GM18867 (cell line): Measurements from ENCODE around the gene MNDA.
A peak's percentile ranks its signal among the peaks of the same experiment; 100 is the strongest.

Experiments used
- ATAC-seq: cut with Tn5 transposase; IDR thresholded peaks from one replicate; pipeline ENCODE4 v1.9.1; 2021; ENCODE audit warnings: mild to moderate bottlenecking, moderate library complexity; ENCODE audit not compliant: unreplicated experiment

Gene MNDA

GRCh38 chr1:158830904-158831507 lies at the start of gene MNDA:
Gene MNDA, plus strand, starts transcription at chr1:158831351. Its CDS starts 10,803 bp downstream, at chr1:158842154.
- peak; percentile 94 for ATAC-seq

GRCh38 chr1:158793604-158794003 lies 37.5 kb upstream of the MNDA start:
- ATAC-seq, result peak; percentile 75

DNA sequence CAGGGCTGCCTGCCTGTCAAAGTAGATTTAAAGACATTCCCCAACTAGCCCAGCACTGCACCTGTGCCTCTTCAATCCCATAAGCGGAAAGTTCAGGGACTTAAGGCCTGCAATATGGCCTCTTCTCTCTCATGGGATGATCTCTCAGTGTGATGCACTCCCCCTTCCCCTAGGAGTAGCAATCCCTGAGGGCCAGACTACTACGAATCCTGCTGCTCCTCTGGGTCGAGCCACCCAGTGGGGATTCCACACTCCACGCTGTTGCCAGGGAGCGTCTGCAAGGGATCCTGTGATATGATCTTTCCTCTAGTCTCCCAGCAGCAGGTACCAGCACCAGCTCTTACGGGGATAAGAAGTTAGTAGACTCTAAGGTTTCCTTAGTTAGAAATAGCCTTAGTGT lies 36.9 kb upstream of the MNDA start:
- ATAC-seq, result no peak

DNA sequence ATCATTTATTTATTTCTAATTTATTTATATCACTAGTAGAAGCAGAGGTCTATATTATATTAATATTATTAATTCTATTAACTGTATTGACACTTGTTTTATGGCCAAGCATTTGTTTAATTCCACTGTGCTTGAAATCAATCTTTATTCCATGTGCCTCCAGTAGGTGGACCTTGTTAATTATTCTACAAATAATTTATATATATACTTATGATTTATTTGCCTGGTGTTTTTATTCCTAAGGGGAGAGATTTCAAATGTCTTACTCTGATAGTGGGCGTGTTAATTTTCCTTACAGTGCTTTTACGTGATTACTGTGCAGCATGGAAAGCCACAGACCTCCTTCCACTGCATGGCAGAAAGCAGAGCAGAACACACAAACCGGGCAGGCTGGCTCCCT lies 32.6 kb upstream of the MNDA start:
- no peak for ATAC-seq

- no peak for ATAC-seq
Measured at GRCh38 chr1:158799689-158800088, 31.5 kb upstream of the MNDA start.

DNA sequence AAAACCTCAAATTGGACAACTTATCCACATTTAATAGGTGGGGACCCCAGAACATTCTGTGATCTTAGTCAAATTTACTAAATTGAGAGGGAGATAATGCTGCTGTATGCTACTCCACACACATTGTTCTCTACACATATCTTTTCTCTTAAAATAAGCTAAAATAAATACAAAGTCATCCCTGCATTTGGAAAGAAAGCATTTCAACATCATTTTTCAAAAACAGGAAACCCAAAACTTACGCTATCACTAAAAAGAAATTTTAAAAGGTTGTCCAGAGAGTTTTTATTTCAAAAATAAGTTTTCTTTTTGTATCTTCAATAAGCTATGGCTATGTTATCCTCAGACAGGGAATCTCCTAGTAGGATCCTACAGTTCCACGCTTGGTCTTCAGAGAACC lies 30.6 kb upstream of the MNDA start:
- ATAC-seq, result no peak

DNA sequence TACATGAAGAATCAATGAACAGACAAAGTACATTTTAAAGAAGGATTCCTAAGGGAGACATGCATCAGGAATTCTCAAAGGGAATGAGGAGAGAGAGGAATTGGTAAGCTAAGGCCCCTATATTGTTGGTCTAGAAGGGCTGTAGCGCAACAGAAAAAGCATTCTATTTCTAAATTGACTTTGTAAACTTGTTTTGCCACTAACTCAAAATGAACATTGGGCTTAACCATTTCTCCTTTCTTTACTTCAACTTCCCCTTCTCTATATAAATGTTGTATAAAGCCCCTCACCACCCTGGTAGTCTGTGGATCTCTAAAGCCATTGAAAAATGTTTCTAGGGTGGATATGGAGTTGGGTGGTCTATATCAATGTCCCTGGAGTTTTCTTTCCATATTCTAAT lies 29.8 kb upstream of the MNDA start:
- ATAC-seq, result no peak

GRCh38 chr1:158803678-158804077 lies 27.5 kb upstream of the MNDA start:
- no peak for ATAC-seq

DNA sequence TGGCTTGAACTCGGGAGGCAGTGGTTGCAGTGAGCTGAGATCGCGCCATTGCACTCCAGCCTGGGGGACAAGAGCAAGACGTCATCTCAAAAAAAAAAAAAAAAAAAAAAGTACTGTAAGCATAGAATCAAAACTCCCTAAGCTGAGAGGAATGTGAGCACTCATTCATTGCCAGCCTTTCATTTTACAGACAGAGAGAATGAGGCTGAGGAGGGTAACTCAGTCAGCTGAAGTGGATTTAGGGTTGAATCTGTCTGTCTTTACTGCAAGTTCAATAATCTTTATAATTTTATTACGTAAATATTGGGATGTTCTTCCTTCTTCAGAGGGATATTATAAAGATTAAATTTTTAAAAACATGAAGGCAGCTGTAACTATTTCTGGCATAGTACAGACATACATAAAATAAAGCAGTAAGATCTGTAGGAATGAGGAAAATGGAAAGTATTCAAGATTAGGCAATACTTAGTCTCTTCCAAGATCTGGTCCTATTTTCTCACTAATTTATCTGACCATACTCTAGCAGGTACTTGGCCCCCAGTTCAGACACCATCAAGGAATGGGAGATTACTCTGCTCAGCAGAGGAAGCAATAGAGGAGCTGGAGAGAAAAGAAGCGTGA lies 24.1 kb upstream of the MNDA start:
- no peak for ATAC-seq

DNA sequence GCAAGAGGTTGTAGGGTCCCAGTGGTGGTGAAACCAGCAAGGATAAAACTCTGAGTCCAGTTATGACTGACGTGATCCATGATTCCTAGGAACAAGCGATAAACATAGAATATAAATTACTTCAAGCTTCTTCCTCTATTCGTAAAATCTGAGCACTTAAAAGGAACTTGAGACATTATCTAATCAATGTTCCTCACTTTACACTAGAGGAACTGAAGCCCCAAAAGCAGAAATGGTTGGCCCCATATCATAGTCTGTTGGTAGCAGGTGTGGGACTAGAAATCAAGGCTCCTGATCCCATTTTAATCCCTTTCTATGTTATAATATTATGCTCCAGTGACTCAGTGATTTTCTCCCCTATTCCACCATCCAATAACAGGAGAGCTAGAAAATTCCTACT lies 21.9 kb upstream of the MNDA start:
- no peak for ATAC-seq

DNA sequence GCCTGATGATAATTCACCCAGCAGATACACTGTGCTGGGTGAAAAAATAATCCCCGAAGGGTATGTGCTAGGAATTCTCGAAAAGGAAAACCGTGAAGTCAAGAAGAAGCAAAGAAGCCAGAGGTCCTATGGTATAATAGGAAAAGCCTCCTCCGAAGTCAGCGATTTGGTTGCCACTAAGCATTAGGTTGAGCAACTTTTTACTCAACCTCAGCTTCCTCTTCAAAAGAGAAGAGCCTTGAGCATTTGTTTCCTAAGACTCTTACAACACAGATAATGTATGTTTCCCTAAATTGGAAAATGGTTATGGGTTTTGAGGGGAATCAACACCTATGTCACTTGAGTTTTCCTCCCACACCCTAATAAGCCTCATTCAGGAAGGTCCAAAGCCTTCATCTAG lies 21.3 kb upstream of the MNDA start:
- ATAC-seq, result no peak

GRCh38 chr1:158810311-158810710 lies 20.8 kb upstream of the MNDA start:
- no peak for ATAC-seq

DNA sequence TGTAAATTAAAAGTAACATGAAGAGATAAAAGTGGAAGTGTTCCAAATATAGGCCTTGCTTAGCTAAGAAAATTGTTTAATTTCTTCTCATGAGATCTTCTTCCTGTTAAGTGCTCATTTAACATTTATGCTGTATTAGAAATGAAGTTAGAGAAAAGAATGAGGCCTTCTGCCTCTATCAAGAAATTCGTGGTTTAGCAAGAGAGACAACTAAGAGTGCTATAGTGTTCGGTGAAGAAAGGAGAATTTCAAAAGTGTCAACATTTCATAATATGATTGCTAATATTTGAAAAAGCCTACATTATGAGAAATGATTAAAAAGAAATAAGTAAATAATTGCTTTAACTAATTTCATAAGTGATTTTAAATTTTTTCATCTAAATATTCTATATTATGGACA lies 18.8 kb upstream of the MNDA start:
- ATAC-seq, result no peak

DNA sequence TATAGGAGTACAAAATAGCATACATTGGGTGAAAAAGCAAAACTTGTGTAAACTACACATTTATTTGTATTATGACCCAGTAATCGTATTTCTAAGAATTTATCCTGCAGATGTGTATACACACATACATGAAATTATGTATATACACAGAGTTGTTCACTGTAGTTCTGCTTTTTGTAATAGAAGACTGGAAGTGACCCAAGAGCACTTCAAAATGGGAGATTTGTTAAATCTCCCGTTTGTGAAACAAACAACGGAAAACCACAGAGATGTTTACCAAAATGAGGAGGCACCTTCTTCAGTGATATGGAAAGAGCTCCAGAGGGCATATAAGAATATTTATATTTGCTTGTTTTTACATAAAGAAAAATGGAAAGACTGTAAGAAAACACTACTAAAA lies 18.0 kb upstream of the MNDA start:
- no peak for ATAC-seq

DNA sequence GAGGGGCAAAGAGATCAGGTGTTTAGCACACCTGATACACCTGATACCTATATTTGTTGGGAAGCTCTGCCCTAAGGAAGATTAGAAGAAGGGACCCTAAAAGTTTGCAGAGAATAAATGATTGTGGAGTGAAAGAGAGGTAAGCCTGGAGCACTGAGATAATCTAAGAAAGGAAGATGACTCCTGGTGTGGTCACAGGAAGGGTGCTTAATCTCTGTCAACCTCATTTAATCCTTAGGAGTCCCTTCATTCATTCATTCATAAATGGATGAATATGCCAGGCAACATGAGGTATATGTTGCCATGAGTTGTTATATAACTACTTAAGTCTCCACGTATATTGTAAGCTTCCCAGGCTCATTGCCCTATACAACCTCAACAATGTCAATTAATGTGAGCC lies 16.2 kb upstream of the MNDA start:
- no peak for ATAC-seq

DNA sequence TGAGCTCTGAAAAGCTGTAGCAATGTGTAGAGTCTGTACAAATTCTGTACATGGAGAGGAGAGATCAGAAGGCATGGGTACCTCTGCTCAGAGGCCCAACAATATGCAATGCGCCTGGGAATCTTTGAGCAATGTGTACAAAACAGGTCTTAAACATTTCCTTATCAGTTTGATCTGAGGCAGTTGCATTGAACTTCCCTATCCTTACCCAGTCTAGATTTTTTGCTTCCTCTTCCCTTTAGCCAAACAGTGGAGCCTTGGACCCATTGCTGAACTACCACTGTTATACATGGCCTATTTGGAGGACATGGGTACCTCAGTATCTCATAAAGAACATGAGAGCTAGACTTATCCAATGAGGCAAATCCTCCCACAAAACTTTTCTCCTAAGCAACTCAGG lies 12.6 kb upstream of the MNDA start:
- no peak for ATAC-seq

DNA sequence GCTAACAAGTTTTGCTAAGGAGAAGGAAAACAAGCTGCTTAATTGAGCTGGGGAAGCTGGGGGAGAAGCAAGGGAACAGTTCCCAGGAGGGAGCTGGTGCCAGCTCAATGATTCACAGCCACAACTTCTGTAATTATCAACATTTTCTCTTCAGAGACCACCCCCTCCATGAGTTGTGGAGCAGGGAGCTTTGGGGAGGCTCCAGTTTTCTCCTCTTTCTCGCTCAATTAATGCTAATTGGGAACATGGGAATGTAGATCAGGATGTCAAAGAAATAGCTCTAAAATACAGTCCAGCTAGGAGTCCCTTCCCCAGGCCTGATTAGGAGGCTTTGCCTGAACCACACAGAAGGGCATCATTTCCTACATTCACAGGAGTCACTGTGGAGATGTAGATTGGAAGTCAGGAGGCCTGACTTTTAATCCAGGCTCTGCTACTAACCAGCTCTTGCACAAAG lies 12.1 kb upstream of the MNDA start:
- ATAC-seq, result peak; percentile 19

- ATAC-seq, result peak; percentile 94
Measured at GRCh38 chr1:158819461-158820443, 11.4 kb upstream of the MNDA start.

DNA sequence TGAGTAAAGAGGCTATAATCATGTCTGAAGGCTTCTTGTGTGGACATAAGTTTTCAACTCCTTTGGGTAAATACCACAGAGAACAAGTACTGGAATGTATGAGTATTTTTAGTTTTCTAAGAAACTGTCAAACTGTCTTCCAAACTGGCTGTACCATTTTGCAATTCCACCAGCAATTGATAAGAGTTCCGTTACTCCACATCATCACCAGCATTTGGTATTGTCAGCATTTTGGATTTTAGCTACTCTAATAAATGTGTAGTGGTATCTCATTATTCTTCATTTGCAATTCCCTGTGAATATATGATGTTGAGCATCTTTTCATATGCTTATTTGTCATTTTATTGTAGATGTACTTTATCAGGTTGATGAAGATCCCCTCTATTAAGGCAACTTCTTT lies 9.4 kb upstream of the MNDA start:
- ATAC-seq, result no peak

GRCh38 chr1:158830074-158830677 lies 975 bp upstream of the MNDA start:
- peak; percentile 64 for ATAC-seq

- ATAC-seq, result no peak
Measured at GRCh38 chr1:158833264-158833663, 2.1 kb downstream of the MNDA start.
